IPS-20b (cell line): ENCODE results near the gene OXTR.
"Not testable (repeated sequence)": the region's sequence is repeated elsewhere in the genome, so short reads cannot be mapped to it uniquely, and the experiment has no call there.

Source experiments
- H3K27ac ChIP-seq: one replicate; pipeline ENCODE4 v1.5.1; 2013; ENCODE audit warnings: low read length
- H3K27me3 ChIP-seq: 2 replicates; pipeline ENCODE4 v1.6.1; 2013; ENCODE audit warnings: mild to moderate bottlenecking, low read length, inconsistent platforms; ENCODE audit not compliant: insufficient read depth
- H3K36me3 ChIP-seq: 2 replicates; pipeline ENCODE4 v1.6.1; 2013; ENCODE audit warnings: low read depth, mild to moderate bottlenecking, inconsistent platforms, low read length, moderate library complexity; ENCODE audit not compliant: insufficient read depth
- H3K4me1 ChIP-seq: 2 replicates; pipeline ENCODE4 v1.6.1; 2013; ENCODE audit warnings: mild to moderate bottlenecking, control low read depth, inconsistent platforms, low read length, moderate library complexity; ENCODE audit not compliant: insufficient read depth
- H3K4me3 ChIP-seq: 2 replicates; pipeline ENCODE4 v1.5.1; 2013; ENCODE audit warnings: mild to moderate bottlenecking, low read length, inconsistent platforms
- H3K9ac ChIP-seq: 2 replicates; pipeline ENCODE4 v1.6.1; 2013; ENCODE audit warnings: low read depth, mild to moderate bottlenecking, inconsistent platforms, low read length, moderate library complexity
- H3K9me3 ChIP-seq: 2 replicates; pipeline ENCODE4 v1.6.1; 2013; ENCODE audit warnings: mild to moderate bottlenecking, low read depth, low read length, inconsistent platforms; ENCODE audit not compliant: insufficient read depth

The OXTR gene

GRCh38 chr3:8722808-8723207, 46.6 kb downstream of the OXTR start:
- Histone ChIP-seq H3K9ac (no peak overlapping the region), H3K36me3 (no peaks in the 10 kb centered on the region), H3K27me3 (no peaks in the 10 kb centered on the region), H3K4me3 (no peak overlapping the region), H3K27ac (no peak overlapping the region), H3K4me1 (peaks cover 15% of the 10 kb centered on the region; the same call in 1 of the 2 replicates), H3K9me3 (no peaks in the 10 kb centered on the region)

- H3K36me3 ChIP-seq, H3K9ac ChIP-seq, H3K4me3 ChIP-seq, H3K4me1 ChIP-seq, H3K9me3 ChIP-seq, H3K27ac ChIP-seq: not testable (repeated sequence)
- H3K27me3 ChIP-seq, result peaks cover 53% of the 10 kb centered on the region
Measured at GRCh38 chr3:8715757-8716156, 53.7 kb downstream of the OXTR start.

- no peak overlapping the region for H3K4me3 ChIP-seq
- no peak overlapping the region for H3K27ac ChIP-seq
- no peak overlapping the region for H3K9ac ChIP-seq
- no peaks in the 10 kb centered on the region for H3K4me1 ChIP-seq
- peaks cover 69% of the 10 kb centered on the region for H3K27me3 ChIP-seq
- H3K36me3 ChIP-seq, result no peaks in the 10 kb centered on the region
- no peaks in the 10 kb centered on the region for H3K9me3 ChIP-seq
Measured at GRCh38 chr3:8713901-8714759, 55.3 kb downstream of the OXTR start.

DNA sequence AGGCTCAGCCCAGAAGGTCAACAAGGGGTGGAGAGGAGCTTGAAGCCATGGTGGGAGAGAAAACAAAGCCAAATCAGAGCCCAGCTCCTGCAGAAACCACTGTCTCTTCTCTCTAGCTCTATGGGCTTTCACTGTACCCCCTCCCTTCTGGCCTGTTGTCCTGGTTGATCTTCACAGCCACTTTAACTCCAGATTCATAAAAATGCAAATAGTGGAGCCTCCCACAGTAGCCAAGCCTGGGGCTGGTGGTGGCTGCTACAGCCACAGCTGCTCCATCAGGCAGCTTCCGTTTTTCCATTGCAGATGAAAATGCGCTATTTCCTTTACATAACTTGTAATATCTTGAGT, 56.5 kb downstream of the OXTR start:
- H3K27me3 ChIP-seq, result peaks cover 82% of the 10 kb centered on the region
- H3K27ac ChIP-seq, result no peak overlapping the region
- no peaks in the 10 kb centered on the region for H3K36me3 ChIP-seq
- H3K4me1 ChIP-seq, result no peaks in the 10 kb centered on the region
- H3K4me3 ChIP-seq, result no peak overlapping the region
- no peaks in the 10 kb centered on the region for H3K9me3 ChIP-seq
- no peak overlapping the region for H3K9ac ChIP-seq

GRCh38 chr3:8712045-8712907, 57.1 kb downstream of the OXTR start:
- H3K4me3 ChIP-seq, result no peak overlapping the region
- no peak overlapping the region for H3K27ac ChIP-seq
- peaks cover 88% of the 10 kb centered on the region for H3K27me3 ChIP-seq

GRCh38 chr3:8709801-8710507, 59.5 kb downstream of the OXTR start:
- H3K36me3 ChIP-seq, result no peaks in the 10 kb centered on the region
- H3K27me3 ChIP-seq, result peaks cover 93% of the 10 kb centered on the region
- H3K4me3 ChIP-seq, result no peak overlapping the region
- H3K9me3 ChIP-seq, result no peaks in the 10 kb centered on the region; the same call in 1 of the 2 replicates
- H3K27ac ChIP-seq, result no peak overlapping the region
- no peak overlapping the region for H3K9ac ChIP-seq
- H3K4me1 ChIP-seq, result no peaks in the 10 kb centered on the region

More at GRCh38 chr3:8712045-8712907, 57.1 kb downstream of the OXTR start:
- Histone ChIP-seq H3K9ac (no peak overlapping the region), H3K36me3 (no peaks in the 10 kb centered on the region), H3K4me1 (no peaks in the 10 kb centered on the region), H3K9me3 (no peaks in the 10 kb centered on the region)

GRCh38 chr3:8709287-8709686, 60.1 kb downstream of the OXTR start:
- Histone ChIP-seq H3K9ac (no peak overlapping the region), H3K4me1 (no peaks in the 10 kb centered on the region), H3K36me3 (no peaks in the 10 kb centered on the region), H3K27ac (no peak overlapping the region), H3K4me3 (no peak overlapping the region), H3K9me3 (no peaks in the 10 kb centered on the region; the same call in 1 of the 2 replicates), H3K27me3 (peaks cover 86% of the 10 kb centered on the region)

DNA sequence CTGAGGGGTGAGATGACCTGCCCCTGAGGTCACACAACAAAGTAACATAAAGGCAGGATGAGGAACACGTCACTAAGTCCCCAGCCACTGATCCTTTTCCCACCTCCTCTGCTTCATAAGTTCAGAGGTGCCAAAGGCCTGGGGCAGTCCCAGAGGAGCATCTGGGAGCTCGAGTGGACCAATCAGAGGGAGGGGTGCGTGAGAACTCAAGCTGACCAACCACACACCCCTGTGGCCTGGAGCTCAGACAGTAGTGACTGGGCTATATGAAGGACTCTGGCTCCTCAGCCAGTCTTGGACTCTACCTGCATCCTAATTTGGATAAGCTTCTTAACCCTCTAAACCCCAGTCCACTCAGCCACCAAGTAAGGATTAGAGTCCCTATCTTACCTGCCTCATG, 63.8 kb downstream of the OXTR start:
- Histone ChIP-seq H3K27ac (no peak overlapping the region), H3K4me1 (no peaks in the 10 kb centered on the region), H3K27me3 (peaks cover 49% of the 10 kb centered on the region), H3K36me3 (no peaks in the 10 kb centered on the region), H3K4me3 (no peak overlapping the region), H3K9me3 (no peaks in the 10 kb centered on the region; the same call in 1 of the 2 replicates), H3K9ac (no peak overlapping the region)

DNA sequence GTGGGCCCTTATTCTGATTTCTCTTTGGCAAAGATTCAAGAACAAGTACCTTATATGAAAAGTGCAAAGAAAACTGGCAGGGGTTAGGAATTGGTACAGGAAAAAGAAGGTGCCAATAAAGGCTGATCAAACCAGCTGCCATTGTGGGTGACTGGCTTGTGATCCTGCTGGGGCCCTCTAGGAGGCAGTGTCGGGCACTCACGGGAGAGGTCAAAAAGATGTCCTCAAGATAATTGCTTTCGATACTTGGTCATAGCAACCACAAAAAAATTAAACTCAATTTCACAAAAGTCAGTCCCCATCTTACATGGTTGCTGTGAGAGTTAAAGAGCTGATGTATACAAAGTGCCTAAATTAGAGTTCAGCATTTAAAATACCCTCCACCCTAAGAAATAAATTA, 66.9 kb downstream of the OXTR start:
- Histone ChIP-seq H3K9ac (no peak overlapping the region), H3K27ac (no peak overlapping the region), H3K27me3 (peaks cover 19% of the 10 kb centered on the region), H3K9me3 (no peaks in the 10 kb centered on the region; the same call in 1 of the 2 replicates), H3K4me1 (no peaks in the 10 kb centered on the region), H3K4me3 (no peak overlapping the region), H3K36me3 (no peaks in the 10 kb centered on the region)
